Mesenchymal stem cell (in vitro differentiated cells and primary cell): ENCODE measurements around the gene CREM.

Experiments used
- DNase-seq: peaks from one replicate; pipeline ENCODE4 v3.0.0-alpha.2; 2013
- H2AFZ ChIP-seq: one replicate; pipeline ENCODE4 v1.6.1; 2013; ENCODE audit warnings: low read depth, mild to moderate bottlenecking, control low read depth, inconsistent platforms, low read length, moderate library complexity
- H2AK5ac ChIP-seq: 2 replicates; pipeline ENCODE4 v1.6.1; 2013; ENCODE audit warnings: low read length, moderate library complexity, mild to moderate bottlenecking, inconsistent platforms; ENCODE audit not compliant: severe bottlenecking
- H2BK120ac ChIP-seq: one replicate; pipeline ENCODE4 v1.6.1; 2013; ENCODE audit warnings: low read depth, mild to moderate bottlenecking, inconsistent platforms, low read length, moderate library complexity
- H2BK12ac ChIP-seq, 2 experiments: one replicate each; pipeline ENCODE4 v1.6.1; 2013; ENCODE audit warnings: inconsistent platforms in 2 of 2, low read length in 2 of 2, mild to moderate bottlenecking in 2 of 2, moderate library complexity in 2 of 2, control low read depth in 1 of 2
- H2BK15ac ChIP-seq: one replicate; pipeline ENCODE4 v1.6.1; 2013; ENCODE audit warnings: mild to moderate bottlenecking, low read depth, inconsistent platforms; ENCODE audit not compliant: poor library complexity, severe bottlenecking
- H2BK5ac ChIP-seq: 2 replicates; pipeline ENCODE4 v1.6.1; 2013; ENCODE audit warnings: low read depth, mild to moderate bottlenecking, low read length, control low read depth, inconsistent platforms; ENCODE audit not compliant: poor library complexity, severe bottlenecking
- H3K14ac ChIP-seq, 2 experiments: one replicate each; pipeline ENCODE4 v1.6.1; 2013; ENCODE audit warnings: inconsistent platforms in 2 of 2, low read length in 2 of 2, control low read depth in 1 of 2, mild to moderate bottlenecking in 1 of 2, moderate library complexity in 1 of 2
- H3K18ac ChIP-seq, 2 experiments: one replicate each; pipeline ENCODE4 v1.6.1; 2013; ENCODE audit warnings: inconsistent platforms in 2 of 2, low read length in 2 of 2, control low read depth in 1 of 2, low read depth in 1 of 2, mild to moderate bottlenecking in 1 of 2
- H3K23ac ChIP-seq, 2 experiments: one replicate each; pipeline ENCODE4 v1.6.1; 2013; ENCODE audit warnings: inconsistent platforms in 2 of 2, low read length in 2 of 2, mild to moderate bottlenecking in 2 of 2, moderate library complexity in 2 of 2, control low read depth in 1 of 2
- H3K27ac ChIP-seq: 2 replicates; pipeline ENCODE4 v1.5.1; 2013; ENCODE audit warnings: mild to moderate bottlenecking, moderate library complexity, low read length, control low read depth, inconsistent platforms; ENCODE audit not compliant: poor library complexity, severe bottlenecking
- H3K27me3 ChIP-seq, 2 experiments: 2 replicates each; pipeline versions ENCODE4 v1.6.1 to v1.7.0; 2013; ENCODE audit warnings: low read length in 2 of 2, mild to moderate bottlenecking in 2 of 2, moderate library complexity in 2 of 2, control low read depth in 1 of 2, inconsistent platforms in 1 of 2; ENCODE audit not compliant: control insufficient read depth in 1 of 2, insufficient read depth in 1 of 2
- H3K36me3 ChIP-seq, 2 experiments: 2 replicates each; pipeline versions ENCODE4 v1.6.1 to v1.7.0; 2013; ENCODE audit warnings: low read length in 2 of 2, control low read depth in 1 of 2, inconsistent platforms in 1 of 2, low read depth in 1 of 2, mild to moderate bottlenecking in 1 of 2; ENCODE audit not compliant: insufficient read depth in 2 of 2, control insufficient read depth in 1 of 2
- H3K4ac ChIP-seq, 2 experiments: one replicate each; pipeline ENCODE4 v1.6.1; 2013; ENCODE audit warnings: inconsistent platforms in 2 of 2, low read length in 2 of 2, mild to moderate bottlenecking in 2 of 2, moderate library complexity in 2 of 2, control low read depth in 1 of 2, low read depth in 1 of 2
- H3K4me1 ChIP-seq: 2 replicates; pipeline ENCODE4 v1.6.1; 2013; ENCODE audit warnings: low read depth, low read length, control low read depth; ENCODE audit not compliant: control insufficient read depth, insufficient read depth
- H3K4me2 ChIP-seq: 2 replicates; pipeline ENCODE4 v1.6.1; 2013; ENCODE audit warnings: low read length, mild to moderate bottlenecking, inconsistent platforms; ENCODE audit not compliant: poor library complexity, severe bottlenecking
- H3K4me3 ChIP-seq, 2 experiments: 2 replicates each; pipeline versions ENCODE4 v1.5.1 to v1.7.0; 2013; ENCODE audit warnings: low read length in 2 of 2, mild to moderate bottlenecking in 2 of 2, control low read depth in 1 of 2, low read depth in 1 of 2; ENCODE audit not compliant: insufficient read depth in 1 of 2
- H3K79me1 ChIP-seq: replicated peaks from 2 replicates; pipeline ENCODE4 v1.6.1; 2013; ENCODE audit warnings: mild to moderate bottlenecking, control low read depth, low read length, inconsistent platforms; ENCODE audit not compliant: poor library complexity, severe bottlenecking
- H3K9ac ChIP-seq: 2 replicates; pipeline ENCODE4 v1.7.0; 2013; ENCODE audit warnings: mild to moderate bottlenecking, low read length, moderate library complexity
- H3K9me3 ChIP-seq: 2 replicates; pipeline ENCODE4 v1.7.0; 2013; ENCODE audit warnings: mild to moderate bottlenecking, low read length; ENCODE audit not compliant: control insufficient read depth
- H4K8ac ChIP-seq: one replicate; pipeline ENCODE4 v1.6.1; 2013; ENCODE audit warnings: inconsistent platforms, mild to moderate bottlenecking, low read length, moderate library complexity
- H4K91ac ChIP-seq: one replicate; pipeline ENCODE4 v1.6.1; 2013; ENCODE audit warnings: mild to moderate bottlenecking, low read length, inconsistent platforms
- WGBS: methylation state at CpG from one replicate; pipeline ENCODE4 v1.1.7; 2013; ENCODE audit warnings: mixed read lengths; 5-methylcytosine and 5-hydroxymethylcytosine counted together

The CREM gene

DNA sequence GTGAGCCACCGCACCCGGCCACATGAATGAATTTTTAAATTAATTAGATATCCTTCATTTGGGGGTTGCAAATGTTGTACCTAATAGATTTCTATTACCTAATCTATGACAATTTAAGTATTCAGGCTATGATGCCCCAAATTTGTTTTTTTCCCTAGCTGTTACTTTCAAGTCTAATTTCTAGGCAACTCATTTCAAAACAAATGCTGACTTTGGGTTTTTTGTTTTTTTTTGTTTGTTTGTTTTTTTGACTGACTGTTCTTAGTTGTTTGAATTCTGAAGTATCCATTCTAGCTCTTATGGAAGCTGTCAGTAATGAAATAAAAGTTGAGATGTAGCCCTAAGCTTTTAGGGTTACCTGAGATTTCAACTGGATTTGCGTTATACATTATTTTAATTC is 62.3 kb downstream of the CREM start:
- no peak overlapping the region for H3K18ac ChIP-seq
- no peaks in the 10 kb centered on the region for H3K27me3 ChIP-seq
- no peaks in the 10 kb centered on the region for H3K4me1 ChIP-seq
- H2BK5ac ChIP-seq = no peak overlapping the region
- H3K9ac ChIP-seq = no peak overlapping the region
- no peak overlapping the region for H2AFZ ChIP-seq
- no peaks in the 10 kb centered on the region for H3K9me3 ChIP-seq
- H3K4me3 ChIP-seq = no peak overlapping the region
- no CpG with 5 or more reads among the region's 3 CpGs for WGBS
- no peak overlapping the region for H3K23ac ChIP-seq
- no peak overlapping the region for H2BK120ac ChIP-seq
- H2BK15ac ChIP-seq = no peak overlapping the region
- no peak overlapping the region for H3K4me2 ChIP-seq
- H3K79me1 ChIP-seq = no peaks in the 10 kb centered on the region
- no peaks in the 10 kb centered on the region for H3K36me3 ChIP-seq
- DNase-seq = no peak
- H2BK12ac ChIP-seq = no peak overlapping the region
- no peak overlapping the region for H3K4ac ChIP-seq
- H3K27ac ChIP-seq = no peak overlapping the region
- H4K91ac ChIP-seq = no peak overlapping the region
- no peak overlapping the region for H2AK5ac ChIP-seq
- H4K8ac ChIP-seq = no peak overlapping the region
- no peak overlapping the region for H3K14ac ChIP-seq

DNA sequence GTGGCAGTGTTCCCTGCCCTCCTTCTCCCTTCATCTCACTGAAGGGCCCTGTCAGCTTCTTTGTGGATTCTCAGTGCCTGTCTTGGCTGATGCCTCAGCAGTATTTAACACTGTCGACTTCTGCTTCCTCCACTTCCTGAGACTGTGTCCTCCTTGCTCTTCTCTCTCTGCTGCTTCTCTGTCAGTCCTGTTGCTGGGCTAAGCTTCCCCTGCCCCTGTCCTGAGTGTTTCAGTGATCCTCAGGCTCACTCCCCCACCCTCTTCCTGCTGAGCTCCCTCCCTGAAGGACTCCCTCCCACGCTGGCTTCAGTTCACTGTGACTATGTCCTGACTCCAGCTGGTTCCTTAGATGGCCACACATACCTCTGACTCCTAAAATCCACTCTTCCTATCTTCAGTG is 64.9 kb downstream of the CREM start:
- Histone ChIP-seq H3K9me3 (no peaks in the 10 kb centered on the region), H3K4me3 (no peak overlapping the region), H3K23ac (no peak overlapping the region), H3K4ac (no peak overlapping the region), H2BK120ac (no peak overlapping the region), H4K91ac (no peak overlapping the region), H2AFZ (no peak overlapping the region), H2AK5ac (no peak overlapping the region), H3K27ac (no peak overlapping the region), H4K8ac (peak overlapping the region; percentile 1), H3K36me3 (no peaks in the 10 kb centered on the region), H2BK15ac (no peak overlapping the region), H3K4me1 (no peaks in the 10 kb centered on the region), H2BK5ac (no peak overlapping the region), H2BK12ac (no peak overlapping the region), H3K4me2 (no peak overlapping the region), H3K27me3 (no peaks in the 10 kb centered on the region), H3K9ac (peak overlapping the region; percentile 47), H3K79me1 (no peaks in the 10 kb centered on the region), H3K18ac (peak overlapping the region in 1 of 2 experiments; percentile 0), H3K14ac (peak overlapping the region in 1 of 2 experiments; percentile 6)
- WGBS = 15% methylated on average over 2 of the region's 2 CpGs
- DNase-seq = peak; percentile 31

DNA sequence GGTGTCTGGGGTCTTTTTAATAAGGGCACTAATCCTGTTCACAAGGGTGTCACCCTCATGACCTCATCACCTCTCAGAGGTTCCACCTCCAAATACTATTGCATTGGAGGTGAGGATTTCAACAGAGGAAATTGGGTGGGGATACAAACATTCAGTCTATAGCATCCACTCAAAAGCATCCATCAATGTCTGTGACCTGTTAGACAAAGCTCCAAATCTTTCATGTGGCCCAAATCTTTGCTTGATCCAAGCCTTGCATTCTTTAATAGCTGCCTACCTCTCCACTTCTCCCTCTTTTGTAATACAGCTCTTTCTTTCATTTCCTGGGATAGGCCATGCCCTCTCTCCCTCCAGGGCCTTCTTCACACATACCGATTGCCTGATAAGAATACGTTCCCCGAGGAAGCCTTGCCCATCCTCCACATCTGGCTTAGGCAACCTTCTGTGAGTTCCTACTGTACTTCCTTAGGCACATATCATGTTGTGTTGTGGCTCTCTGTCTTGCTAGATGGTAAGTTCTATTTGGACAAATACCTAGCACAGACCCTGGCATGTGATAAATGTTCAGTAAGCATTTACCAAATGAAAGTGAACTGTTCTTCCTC is 66.1 kb downstream of the CREM start:
- Histone ChIP-seq H3K9ac (no peak overlapping the region), H3K4me3 (no peak overlapping the region), H3K9me3 (no peaks in the 10 kb centered on the region), H2BK5ac (no peak overlapping the region), H2BK120ac (no peak overlapping the region), H3K4me1 (no peaks in the 10 kb centered on the region), H3K79me1 (no peaks in the 10 kb centered on the region), H3K4ac (no peak overlapping the region), H3K36me3 (no peaks in the 10 kb centered on the region), H4K91ac (no peak overlapping the region), H2AK5ac (no peak overlapping the region), H2BK12ac (no peak overlapping the region), H3K23ac (no peak overlapping the region), H3K27me3 (no peaks in the 10 kb centered on the region), H2BK15ac (no peak overlapping the region), H4K8ac (no peak overlapping the region), H3K27ac (no peak overlapping the region), H3K14ac (no peak overlapping the region), H2AFZ (no peak overlapping the region), H3K4me2 (no peak overlapping the region), H3K18ac (peak overlapping the region in 1 of 2 experiments; percentile 18)
- 14% methylated on average over 2 of the region's 3 CpGs for WGBS
- DNase-seq = peak; percentile 44

DNA sequence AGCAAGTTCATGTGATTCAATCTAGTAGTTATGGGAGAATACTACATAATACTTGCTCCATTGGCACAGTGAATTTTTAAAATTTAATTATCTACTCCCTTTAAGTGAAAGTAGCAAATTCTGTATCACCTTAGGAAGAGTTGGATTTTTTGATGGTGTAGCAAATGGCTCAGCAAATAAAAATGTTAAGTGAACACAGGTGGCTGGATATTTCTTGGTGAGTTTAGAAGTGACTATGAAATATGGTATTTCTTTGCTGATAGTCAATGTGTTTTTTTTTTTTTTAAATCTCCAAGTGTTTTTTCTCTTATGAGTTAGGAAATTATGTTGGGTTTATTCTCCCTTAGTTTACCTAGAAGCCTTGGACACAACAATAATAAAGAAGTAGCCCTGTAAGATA is 67.8 kb downstream of the CREM start:
- Histone ChIP-seq H3K4ac (no peak overlapping the region), H4K91ac (no peak overlapping the region), H2BK120ac (no peak overlapping the region), H3K14ac (no peak overlapping the region), H2AK5ac (no peak overlapping the region), H2BK5ac (no peak overlapping the region), H4K8ac (no peak overlapping the region), H3K36me3 (no peaks in the 10 kb centered on the region), H2AFZ (no peak overlapping the region), H3K4me1 (no peaks in the 10 kb centered on the region), H2BK12ac (no peak overlapping the region), H3K79me1 (peaks cover 2% of the 10 kb centered on the region), H3K9me3 (no peaks in the 10 kb centered on the region), H3K27ac (no peak overlapping the region), H3K4me2 (no peak overlapping the region), H3K4me3 (no peak overlapping the region), H3K18ac (no peak overlapping the region), H3K9ac (peak overlapping the region; percentile 96), H3K23ac (no peak overlapping the region), H2BK15ac (no peak overlapping the region), H3K27me3 (no peaks in the 10 kb centered on the region)
- DNase-seq = no peak
